IMR-90 (cell line): Measurements from ENCODE around the gene ADAMTS6. TPM values are rescaled to one million over a fixed set of nuclear protein-coding genes. Genes with fewer than 3 reads are reported as not detected.

Source experiments
- ATAC-seq: fragments of 200-7000 bp; cut with Tn5 transposase; 2 replicates; pipeline ENCODE4 v1.9.1; 2020; ENCODE audit warnings: low read depth, mild to moderate bottlenecking, moderate library complexity
- BruUV-seq: library from RNA; stranded (reverse); fragments of 400-500 nt; replicated peaks from 2 replicates; lab custom pipeline; 2021; lab: Mats Ljungman, UMichigan
- CTCF ChIA-PET: fragments of 300-600 bp; formaldehyde crosslinking; extraction: SDS; loops from one replicate; lab custom pipeline; 2021; ENCODE audit warnings: antibody characterized with exemption; lab: Yijun Ruan, JAX
- POLR2A ChIA-PET: fragments of 300-600 bp; sonication (Branson Sonifier 250); formaldehyde crosslinking; loops from one replicate; lab custom pipeline; 2022; ENCODE audit warnings: antibody characterized with exemption; ENCODE audit not compliant: unreplicated experiment; lab: Charles Lee
- DNase-seq: peaks from one replicate; pipeline ENCODE4 v3.0.0; 2013
- H2AFZ ChIP-seq: replicated peaks from 2 replicates; pipeline ENCODE3; 2013; ENCODE audit warnings: low read length, mild to moderate bottlenecking; ENCODE audit not compliant: poor library complexity
- H2AK5ac ChIP-seq: 2 replicates; pipeline ENCODE4 v1.6.1; 2013; ENCODE audit warnings: low read depth, low read length, inconsistent platforms
- H2AK9ac ChIP-seq: replicated peaks from 2 replicates; pipeline ENCODE3; 2013; ENCODE audit warnings: mild to moderate bottlenecking, low read depth, low read length, moderate library complexity; ENCODE audit not compliant: poor library complexity
- H2BK120ac ChIP-seq: 2 replicates; pipeline ENCODE4 v1.6.1; 2013; ENCODE audit warnings: low read depth, low read length, inconsistent platforms
- H2BK15ac ChIP-seq: 3 replicates; pipeline ENCODE4 v1.6.1; 2013; ENCODE audit warnings: low read depth, low read length, inconsistent platforms
- H2BK20ac ChIP-seq: 2 replicates; pipeline ENCODE4 v1.6.1; 2013; ENCODE audit warnings: low read depth, mild to moderate bottlenecking, inconsistent platforms, low read length, moderate library complexity
- H2BK5ac ChIP-seq: 2 replicates; pipeline ENCODE4 v1.6.1; 2013; ENCODE audit warnings: mild to moderate bottlenecking, low read depth, low read length, inconsistent platforms; ENCODE audit not compliant: poor library complexity, severe bottlenecking
- H3K14ac ChIP-seq: replicated peaks from 2 replicates; pipeline ENCODE4 v1.6.1; 2013; ENCODE audit warnings: low read depth, low read length, inconsistent platforms
- H3K18ac ChIP-seq: 2 replicates; pipeline ENCODE4 v1.6.1; 2013; ENCODE audit warnings: low read depth, low read length, control low read depth
- H3K23ac ChIP-seq: 2 replicates; pipeline ENCODE4 v1.6.1; 2013; ENCODE audit warnings: low read depth, low read length, inconsistent platforms
- H3K27ac ChIP-seq: 2 replicates; pipeline ENCODE4 v1.5.1; 2013; ENCODE audit warnings: mild to moderate bottlenecking, control low read depth, low read length; ENCODE audit not compliant: insufficient read depth
- H3K27me3 ChIP-seq: 2 replicates; pipeline ENCODE4 v1.6.1; 2013; ENCODE audit warnings: low read length; ENCODE audit not compliant: control insufficient read depth, insufficient read depth
- H3K36me3 ChIP-seq: 2 replicates; pipeline ENCODE4 v1.6.1; 2013; ENCODE audit warnings: low read length, mixed read lengths; ENCODE audit not compliant: control insufficient read depth, insufficient read depth
- H3K4ac ChIP-seq: 2 replicates; pipeline ENCODE4 v1.6.1; 2013; ENCODE audit warnings: low read depth, low read length, inconsistent platforms
- H3K4me1 ChIP-seq: 2 replicates; pipeline ENCODE4 v1.6.1; 2013; ENCODE audit warnings: low read length, mixed read lengths; ENCODE audit not compliant: control insufficient read depth, insufficient read depth
- H3K4me2 ChIP-seq: 2 replicates; pipeline ENCODE4 v1.6.1; 2013; ENCODE audit warnings: low read depth, mild to moderate bottlenecking, control low read depth, low read length, moderate library complexity
- H3K4me3 ChIP-seq: 2 replicates; pipeline ENCODE4 v1.5.1; 2013; ENCODE audit warnings: low read depth, mild to moderate bottlenecking, control low read depth, low read length, moderate library complexity; ENCODE audit not compliant: insufficient read depth
- H3K56ac ChIP-seq: 2 replicates; pipeline ENCODE4 v1.6.1; 2013; ENCODE audit warnings: low read length, inconsistent platforms; ENCODE audit not compliant: insufficient read depth; ENCODE audit errors: extremely low read depth
- H3K79me1 ChIP-seq, 2 experiments: 2 replicates each; pipeline ENCODE4 v1.6.1; 2013; ENCODE audit warnings: low read length in 2 of 2, inconsistent platforms in 1 of 2, low read depth in 1 of 2
- H3K9ac ChIP-seq: 2 replicates; pipeline ENCODE4 v1.6.1; 2013; ENCODE audit warnings: low read depth, low read length, control low read depth
- H3K9me1 ChIP-seq: 2 replicates; pipeline ENCODE4 v1.6.1; 2013; ENCODE audit warnings: low read length, inconsistent platforms; ENCODE audit not compliant: insufficient read depth
- H3K9me3 ChIP-seq: 2 replicates; pipeline ENCODE4 v1.6.1; 2013; ENCODE audit warnings: low read length; ENCODE audit not compliant: control insufficient read depth, insufficient read depth
- H4K20me1 ChIP-seq: 2 replicates; pipeline ENCODE4 v1.6.1; 2013; ENCODE audit warnings: low read length, inconsistent platforms; ENCODE audit not compliant: insufficient read depth
- H4K5ac ChIP-seq: 2 replicates; pipeline ENCODE4 v1.6.1; 2013; ENCODE audit warnings: mild to moderate bottlenecking, low read depth, low read length, control low read depth
- H4K8ac ChIP-seq, 2 experiments: 2 replicates each; pipeline ENCODE4 v1.6.1; 2013; ENCODE audit warnings: low read depth in 2 of 2, low read length in 2 of 2, control low read depth in 1 of 2, inconsistent platforms in 1 of 2
- H4K91ac ChIP-seq: 2 replicates; pipeline ENCODE4 v1.6.1; 2013; ENCODE audit warnings: low read depth, low read length, inconsistent platforms; ENCODE audit not compliant: insufficient read depth
- CHD1 ChIP-seq: IDR thresholded peaks from 2 replicates; pipeline ENCODE4 v1.6.1; 2012; ENCODE audit warnings: low read depth, low read length, improper control_type of control experiment
- FOS ChIP-seq: fragments of 150-350 bp; IDR thresholded peaks from 2 replicates; pipeline ENCODE4 v1.6.1; 2016; ENCODE audit warnings: low read depth, low read length
- USF2 ChIP-seq: fragments of 150-350 bp; IDR thresholded peaks from 2 replicates; pipeline ENCODE4 v1.6.1; 2017; ENCODE audit warnings: mild to moderate bottlenecking, antibody characterized with exemption, low read length, low read depth
- WGBS, 2 experiments: methylation state at CpG; one replicate each; pipeline versions ENCODE4 v1.1.5 to v1.1.7; 2013; ENCODE audit warnings: missing lambda C conversion rate in 2 of 2; ENCODE audit not compliant: insufficient read length in 1 of 2; ENCODE audit errors: extremely low coverage in 2 of 2; 5-methylcytosine and 5-hydroxymethylcytosine counted together
- dilution Hi-C: fragments of 300-500 bp; cut with HindIII; formaldehyde crosslinking; loops from one replicate; pipeline ENCODE4 v1.14.3; 2018; ENCODE audit warnings: low sequenced_read_pairs; ENCODE audit not compliant: unreplicated experiment
- in situ Hi-C: fragments of 300-500 bp; cut with MboI; formaldehyde crosslinking; loops from 3 replicates; pipeline ENCODE4 v1.14.3; 2019; ENCODE audit warnings: low sequenced_read_pairs, inconsistent platforms, mixed read lengths
- intact Hi-C: fragments of 100-400 bp; cut with micrococcal nuclease; formaldehyde crosslinking; loops from 2 replicates; pipeline ENCODE4 v1.10.0; 2022
- polyA plus RNA-seq, 3 experiments: library from polyadenylated mRNA; depleted of rRNA; stranded (reverse); fragments of >200 nt; gene quantifications; 2 replicates each; pipeline ENCODE4 v1.2.3, GENCODE V29; 2012; ENCODE audit warnings: low replicate concordance in 1 of 3
- total RNA-seq: library from RNA; depleted of rRNA; stranded (reverse); fragments of >200 nt; gene quantifications from 2 replicates; pipeline ENCODE4 v1.2.3, GENCODE V29; 2012

ADAMTS6 gene
- total and polyA plus RNA-seq, 2 of the 4 experiments (the other 2 are of a cell fraction), result 23.9 to 173 TPM

- H3K56ac ChIP-seq, result no peak overlapping the region
- H4K20me1 ChIP-seq, result no peaks in the 10 kb centered on the region
- no peak overlapping the region for H4K5ac ChIP-seq
- no CpG with 5 or more reads among the region's 1 CpG for WGBS, 2 experiments
- no peak overlapping the region for H2BK5ac ChIP-seq
- H3K27me3 ChIP-seq, result no peaks in the 10 kb centered on the region
- in situ Hi-C loops, result no loop called here
- no peak overlapping the region for H4K91ac ChIP-seq
- DNase-seq, result no peak
- peaks cover 0 to 5% of the 10 kb centered on the region in 2 experiments; a peak in 1 of 4 replicates for H3K79me1 ChIP-seq
- peaks cover under 1% of the 10 kb centered on the region; the same call in 1 of the 2 replicates for H3K9me1 ChIP-seq
- no peak overlapping the region for H2AFZ ChIP-seq
- no peak overlapping the region for H3K14ac ChIP-seq
- no peak overlapping the region for H3K18ac ChIP-seq
- H2BK15ac ChIP-seq, result no peak overlapping the region
- dilution Hi-C loops, result no loop called here
- no peak overlapping the region for H3K4me3 ChIP-seq
- H3K9ac ChIP-seq, result no peak overlapping the region
- no peak overlapping the region for H3K23ac ChIP-seq
- no peak for TF ChIP-seq FOS
- TF ChIP-seq USF2, result no peak
- no peak for TF ChIP-seq CHD1
- intact Hi-C loops, result no loop called here
- H2BK120ac ChIP-seq, result no peak overlapping the region
- ChIA-PET CTCF (no interaction called here), POLR2A (no interaction called here)
- ATAC-seq, result no peak
- H3K4me1 ChIP-seq, result no peaks in the 10 kb centered on the region
- BruUV-seq, result no TSS peak
- no peak overlapping the region for H4K8ac ChIP-seq
- no peak overlapping the region for H3K4ac ChIP-seq
- H2AK9ac ChIP-seq, result no peak overlapping the region
- no peak overlapping the region for H2BK20ac ChIP-seq
- H3K27ac ChIP-seq, result no peak overlapping the region
- peaks cover 11% of the 10 kb centered on the region for H3K36me3 ChIP-seq
- no peak overlapping the region for H2AK5ac ChIP-seq
- no peak overlapping the region for H3K4me2 ChIP-seq
- H3K9me3 ChIP-seq, result peaks cover 9% of the 10 kb centered on the region
These were observed 251.9 kb downstream of the ADAMTS6 start for GRCh38 chr5:65229841-65230240.
